MV-4-11 (cell line): ENCODE data around the gene MAGI2.

Experiments used
- DNase-seq: peaks from one replicate; lab custom pipeline; 2025; lab: John Stamatoyannopoulos, UW

The MAGI2 gene

DNA sequence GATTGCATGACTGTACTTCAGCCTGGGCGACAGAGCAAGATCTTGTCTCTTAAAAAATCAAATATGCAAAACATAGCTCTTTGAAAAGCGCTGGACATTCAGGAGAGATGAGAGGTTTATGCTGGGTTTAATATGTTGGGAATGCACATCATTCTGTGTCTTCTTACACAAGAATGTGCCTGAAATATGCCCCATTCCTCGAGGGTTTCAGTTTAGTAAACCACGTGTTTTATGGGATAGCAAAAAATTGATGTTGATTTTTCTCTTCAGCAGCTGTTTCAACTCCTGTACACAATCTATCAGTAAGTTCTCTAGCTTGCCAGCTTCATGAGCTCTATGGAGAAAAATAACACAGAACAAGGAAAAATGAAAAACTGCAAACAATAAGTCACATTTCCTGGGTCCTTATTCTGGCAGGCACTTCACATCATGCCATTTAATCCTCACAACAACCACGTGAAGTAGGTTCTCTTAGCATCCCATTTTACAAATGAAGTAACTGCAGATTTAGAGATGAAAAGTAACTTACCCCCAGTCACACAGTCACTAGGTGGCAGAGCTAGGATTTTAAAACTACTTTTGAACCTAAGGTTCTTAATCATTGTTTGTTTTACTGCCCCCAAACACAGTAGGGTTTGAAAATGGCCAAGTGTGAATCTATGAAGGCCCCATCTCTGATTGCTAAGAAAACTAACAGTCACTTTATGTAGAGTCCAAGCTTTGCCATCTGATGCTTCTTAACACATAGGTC, 1231.3 kb downstream of the MAGI2 start:
- DNase-seq = no peak

DNA sequence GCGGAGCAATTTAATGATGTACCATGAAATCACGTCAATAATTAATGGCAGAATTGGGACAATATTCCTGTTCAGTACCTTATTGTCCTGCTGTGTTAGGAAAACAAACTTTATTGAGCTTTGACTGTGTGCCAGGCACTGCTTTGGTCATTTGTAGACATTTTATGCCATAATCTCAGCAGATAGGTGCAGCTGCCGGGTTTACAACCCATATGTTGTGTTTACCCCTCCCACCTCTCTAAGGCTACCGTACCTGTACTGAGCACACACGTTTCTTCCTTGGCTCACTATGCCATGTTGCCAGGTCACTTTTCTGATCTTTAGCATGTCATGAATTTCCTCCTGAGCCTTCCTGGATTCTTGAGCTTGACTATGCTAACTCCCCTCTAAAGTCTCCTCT, 1232.7 kb downstream of the MAGI2 start:
- no peak for DNase-seq

DNA sequence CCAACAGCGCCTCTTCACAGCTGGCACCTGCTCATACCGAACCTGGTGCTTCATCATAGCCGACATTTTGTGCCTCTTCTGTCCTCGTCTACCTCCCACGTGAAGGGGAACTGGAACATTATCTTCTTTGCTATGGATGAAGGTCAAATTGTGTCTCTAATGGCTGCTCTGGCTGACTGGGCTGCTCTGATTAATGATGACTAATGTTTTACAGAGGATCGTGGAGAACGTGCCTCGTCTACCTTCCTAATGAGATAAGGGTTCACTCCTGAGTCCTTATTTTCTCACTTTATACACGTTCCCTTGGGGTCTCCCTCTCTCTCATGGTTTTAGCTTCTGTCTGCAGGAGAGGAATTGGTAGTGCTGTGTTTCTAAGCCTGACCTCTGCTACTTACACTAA, 1234.6 kb downstream of the MAGI2 start:
- no peak for DNase-seq

DNA sequence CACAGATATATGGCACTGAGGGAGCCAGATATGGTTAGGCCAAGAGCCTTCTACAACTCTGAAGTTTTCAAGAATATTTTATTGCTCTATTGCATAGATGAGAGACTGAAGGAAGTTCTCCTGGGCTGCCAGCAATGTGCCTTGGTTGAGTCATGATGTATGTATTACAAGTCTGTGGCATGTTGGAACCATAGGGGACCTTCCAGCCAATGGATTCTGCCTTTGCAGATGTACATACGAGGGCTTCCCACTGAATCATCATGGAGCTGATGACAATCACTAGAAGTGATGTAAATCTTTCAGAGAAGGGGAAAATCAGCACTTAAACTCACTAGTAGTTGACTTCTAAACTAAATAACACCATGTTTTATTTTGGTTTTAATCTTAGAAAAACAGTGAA, 1235.4 kb downstream of the MAGI2 start:
- no peak for DNase-seq

DNA sequence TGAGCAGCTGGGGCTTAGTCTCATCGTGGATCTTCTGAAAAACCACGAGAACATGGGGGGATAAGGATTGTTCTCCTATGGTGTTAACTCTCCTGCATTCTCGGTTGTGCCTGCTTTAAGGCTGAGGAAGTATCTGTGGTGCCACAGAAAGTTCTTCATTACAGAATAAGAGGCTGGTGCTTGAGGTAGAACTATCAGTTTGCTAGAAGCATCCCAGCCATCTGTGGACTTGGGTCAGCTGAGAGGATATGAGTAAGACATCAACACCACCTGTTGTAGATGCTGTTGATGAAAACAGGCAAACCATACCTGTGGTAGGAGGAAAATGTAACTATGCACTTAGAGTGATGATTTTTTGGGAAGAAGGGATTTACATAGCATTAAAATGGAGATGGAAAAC, 1238.3 kb downstream of the MAGI2 start:
- no peak for DNase-seq

DNA sequence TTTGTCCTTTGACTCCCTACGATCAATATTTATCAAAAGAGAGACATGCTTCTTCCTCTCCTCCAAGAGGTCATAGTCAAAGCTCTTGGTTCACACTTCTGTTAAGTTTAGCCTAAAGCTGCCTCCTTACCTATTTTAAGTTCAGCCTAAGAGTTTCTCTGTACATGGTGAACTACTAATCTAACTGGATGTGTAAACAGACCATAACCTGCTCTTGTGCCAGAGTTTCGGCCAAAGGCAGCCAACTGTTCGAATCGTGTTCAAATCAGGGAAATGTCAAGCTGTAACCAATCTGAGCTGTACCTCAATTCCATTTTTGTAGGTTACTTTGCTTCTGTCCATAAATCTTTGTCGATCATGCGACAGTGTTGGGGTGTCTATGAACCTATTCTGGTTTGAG, 1240.1 kb downstream of the MAGI2 start:
- no peak for DNase-seq

DNA sequence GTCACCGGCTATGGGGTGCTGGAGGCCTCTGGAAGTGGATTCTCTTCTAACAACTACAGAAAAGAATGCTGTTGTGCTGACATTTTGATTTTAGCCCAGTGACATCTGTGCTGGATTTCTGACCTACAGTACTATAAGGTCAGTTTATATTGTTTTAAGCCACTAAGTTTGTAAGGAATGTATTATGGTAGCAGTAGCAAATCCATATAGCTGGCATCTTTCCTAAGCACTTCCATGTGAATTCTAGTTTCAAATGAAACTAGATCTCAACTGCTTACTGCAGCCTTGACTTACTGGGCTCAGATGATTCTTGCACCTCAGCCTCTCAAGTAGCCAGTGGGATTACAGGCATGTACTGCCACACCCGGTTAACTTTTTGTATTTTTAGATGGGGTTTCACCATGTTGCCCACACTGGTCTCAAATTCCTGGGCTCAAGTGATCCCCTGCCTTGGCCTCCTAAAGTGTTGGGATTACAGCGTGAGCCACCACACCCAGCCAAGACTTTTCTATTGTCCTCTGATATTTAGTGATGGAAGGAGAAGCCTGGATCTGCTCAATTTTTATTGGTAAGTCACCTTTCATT, 1240.9 kb downstream of the MAGI2 start:
- no peak for DNase-seq

DNA sequence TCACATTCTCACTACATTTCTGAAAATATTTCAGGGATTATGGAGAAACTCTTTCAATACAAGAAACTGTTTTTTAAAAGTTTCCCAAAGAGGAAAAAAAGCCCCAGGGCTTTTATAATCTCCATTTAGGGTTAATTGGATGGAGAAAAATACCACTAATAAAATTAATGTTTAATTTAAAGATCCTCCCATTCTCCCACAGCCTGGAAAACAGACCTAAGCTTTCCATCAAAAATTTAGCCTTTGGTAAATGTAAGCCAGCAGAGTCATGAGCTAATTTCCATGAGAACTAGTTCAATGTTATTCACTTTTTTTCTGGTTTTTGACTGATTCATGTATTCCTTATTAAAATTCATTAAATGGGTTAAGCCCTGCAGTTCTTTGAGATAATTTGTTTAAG, 1246.2 kb downstream of the MAGI2 start:
- DNase-seq = no peak

DNA sequence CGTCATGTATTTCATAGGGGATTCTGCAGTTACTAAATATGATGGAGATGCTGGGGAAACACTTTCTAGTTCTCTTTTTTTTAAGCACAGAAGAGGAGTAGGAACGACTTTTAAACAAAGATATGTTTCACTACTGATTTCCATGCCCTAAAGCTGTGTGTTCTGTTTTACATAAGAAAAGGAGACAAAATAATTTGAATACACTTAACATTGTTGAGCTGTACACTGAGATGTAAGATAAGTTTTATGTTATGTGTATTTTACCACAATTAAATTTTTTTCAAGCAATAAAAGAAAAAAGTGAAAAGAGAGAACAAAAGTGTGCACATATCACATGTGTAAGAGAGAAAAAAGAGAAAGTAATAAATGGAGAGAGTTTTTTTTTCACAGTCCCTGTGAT, 1246.7 kb downstream of the MAGI2 start:
- no peak for DNase-seq

DNA sequence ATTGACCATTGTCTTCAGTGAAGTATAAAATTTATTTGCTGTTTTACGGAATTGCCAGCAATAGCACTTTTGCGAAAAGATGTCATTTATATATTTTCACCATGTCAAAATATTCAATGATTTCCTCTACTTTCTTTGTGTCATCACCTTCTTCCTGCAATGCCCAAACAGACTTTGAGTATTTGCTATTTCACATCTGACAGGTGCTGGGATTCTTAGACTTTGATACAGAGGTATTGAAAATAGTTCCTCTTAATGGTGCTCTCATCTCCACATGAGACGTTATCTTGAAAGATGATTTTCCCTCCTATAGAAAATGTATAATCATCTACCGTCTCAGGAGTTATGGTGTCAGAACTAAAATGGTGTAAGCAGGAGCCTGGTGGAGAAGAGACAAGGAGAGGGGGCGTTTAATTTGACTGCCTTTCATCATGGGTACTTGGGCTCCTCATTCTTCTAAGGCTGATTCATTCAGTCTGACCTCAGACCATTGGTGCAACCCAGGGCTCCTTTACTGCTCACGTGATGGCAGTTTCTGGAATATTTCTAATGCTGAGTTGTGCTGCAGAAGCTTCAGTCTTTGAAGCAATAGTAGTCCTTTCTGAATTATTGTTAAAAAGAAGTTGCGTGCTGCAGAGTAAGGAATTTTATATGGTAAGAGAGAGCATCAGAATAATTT, 1250.3 kb downstream of the MAGI2 start:
- no peak for DNase-seq

DNA sequence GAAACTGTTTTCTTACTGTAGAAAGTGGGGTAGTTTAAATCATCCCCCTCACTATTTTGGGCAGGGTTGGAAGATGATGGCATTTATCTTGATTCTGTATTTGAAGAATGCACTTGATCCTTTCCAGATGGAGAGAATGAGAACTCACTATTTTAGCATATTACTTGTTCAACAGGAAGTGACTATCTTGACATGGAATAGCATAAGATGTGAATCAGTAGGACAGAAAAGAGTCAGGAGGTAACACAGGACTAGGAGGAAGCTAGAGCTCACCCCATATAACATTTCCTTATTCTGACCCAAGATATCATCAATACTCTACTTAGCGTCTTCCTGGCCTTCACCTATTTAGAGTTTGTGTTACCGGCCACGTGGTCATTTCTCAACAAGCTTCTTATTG, 1254.7 kb downstream of the MAGI2 start:
- DNase-seq = no peak

DNA sequence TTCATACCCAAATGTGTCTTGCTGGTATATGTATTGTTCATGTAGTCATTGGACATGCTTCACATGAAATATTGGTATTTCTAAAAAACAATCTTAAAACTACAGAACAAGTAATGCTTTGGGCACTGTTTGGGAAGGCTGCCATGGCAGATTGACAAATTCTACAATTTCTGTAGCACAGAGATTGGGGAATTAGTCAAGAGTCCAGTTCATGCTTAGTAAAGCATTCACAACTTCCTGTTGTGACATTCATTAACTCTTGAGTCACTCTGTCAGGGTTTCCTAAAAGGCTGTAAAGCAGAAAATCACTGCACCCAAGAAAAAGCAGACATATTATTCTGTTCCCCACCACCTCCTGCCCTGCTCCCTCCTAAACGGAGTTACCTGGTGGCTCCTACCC, 1256.0 kb downstream of the MAGI2 start:
- DNase-seq = no peak

DNA sequence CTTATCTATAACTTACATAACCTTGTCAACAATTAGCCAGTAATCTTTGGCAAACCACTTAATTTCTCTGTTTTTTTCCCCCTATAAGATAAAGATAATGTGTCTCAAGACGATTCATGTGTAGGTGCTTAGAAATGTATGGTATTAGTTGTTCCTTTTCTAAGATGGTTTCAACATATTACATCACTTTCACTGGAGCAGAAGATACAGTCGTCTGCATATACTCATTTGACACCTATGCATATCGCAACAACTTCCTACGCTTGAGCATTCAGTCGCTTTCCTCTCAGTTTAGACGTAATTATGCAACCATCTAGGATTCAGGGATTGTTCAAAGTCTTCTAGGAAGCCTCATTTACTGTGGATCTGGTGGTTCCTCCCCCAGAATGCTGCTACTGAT, 1258.2 kb downstream of the MAGI2 start:
- DNase-seq = no peak

DNA sequence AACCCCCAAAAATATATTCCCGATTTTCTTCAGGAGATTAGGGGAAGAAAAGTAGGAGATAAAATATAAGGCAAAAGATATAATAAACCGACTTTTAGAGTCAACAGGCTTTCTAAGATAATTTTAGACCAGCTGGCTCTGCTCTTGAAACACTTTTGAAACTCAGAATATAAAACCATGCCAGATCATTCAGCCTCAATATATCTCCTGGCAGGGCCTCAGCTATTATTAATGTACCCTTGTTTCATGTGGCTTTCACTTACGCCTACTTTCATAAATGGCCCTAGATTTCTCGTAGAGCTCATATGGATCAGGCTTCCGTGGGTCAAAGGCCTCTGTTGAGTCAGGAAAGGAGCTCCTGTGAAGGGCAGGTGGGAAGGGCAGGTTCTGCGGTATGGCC, 1258.9 kb downstream of the MAGI2 start:
- no peak for DNase-seq

DNA sequence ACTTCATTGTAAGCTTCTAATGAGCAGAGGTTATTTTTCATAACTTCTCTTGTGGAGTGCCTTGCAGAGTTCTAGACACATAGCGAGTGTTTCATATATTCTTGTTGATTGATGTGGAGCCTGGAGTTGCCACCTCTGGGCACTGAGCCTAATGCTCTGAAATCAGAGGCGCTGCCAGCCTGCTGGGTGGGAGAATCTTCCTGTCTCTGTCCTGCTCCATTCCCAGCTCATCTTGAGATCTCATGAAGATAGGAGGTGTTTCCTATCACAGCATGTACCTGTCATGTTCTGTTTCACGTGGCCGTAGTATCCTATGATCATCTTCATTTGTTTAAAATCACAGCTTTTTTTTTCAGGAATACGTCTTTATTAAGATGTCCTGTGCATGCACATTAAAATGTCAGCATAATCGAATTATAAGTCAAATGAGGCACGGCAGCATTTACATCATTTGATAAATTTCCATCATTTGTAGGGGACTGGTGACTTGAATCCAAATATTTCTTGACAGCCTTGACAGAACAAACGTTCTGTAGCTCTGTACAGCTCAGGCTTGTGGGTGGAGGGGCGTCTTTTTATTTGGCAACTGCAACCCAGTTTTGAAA, 1261.9 kb downstream of the MAGI2 start:
- DNase-seq = no peak

DNA sequence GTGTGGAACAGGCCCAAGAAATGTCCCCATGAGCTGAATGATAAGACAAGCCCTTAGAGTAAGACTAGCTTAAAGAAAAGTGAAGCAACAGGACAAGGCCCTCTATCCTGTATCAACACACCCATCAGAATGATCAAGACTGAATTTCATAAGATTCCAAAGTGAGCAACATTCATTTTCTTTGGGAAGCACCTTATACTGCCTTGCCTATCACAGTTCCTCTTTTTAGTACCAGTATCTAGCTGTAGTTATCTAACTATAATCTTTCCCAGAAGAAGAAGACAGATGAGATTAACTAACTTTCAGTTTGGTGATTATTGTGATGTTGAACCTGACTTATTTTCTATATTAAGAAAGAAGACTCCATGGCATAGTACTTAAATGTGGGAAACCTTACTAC, 1263.7 kb downstream of the MAGI2 start:
- DNase-seq = no peak

DNA sequence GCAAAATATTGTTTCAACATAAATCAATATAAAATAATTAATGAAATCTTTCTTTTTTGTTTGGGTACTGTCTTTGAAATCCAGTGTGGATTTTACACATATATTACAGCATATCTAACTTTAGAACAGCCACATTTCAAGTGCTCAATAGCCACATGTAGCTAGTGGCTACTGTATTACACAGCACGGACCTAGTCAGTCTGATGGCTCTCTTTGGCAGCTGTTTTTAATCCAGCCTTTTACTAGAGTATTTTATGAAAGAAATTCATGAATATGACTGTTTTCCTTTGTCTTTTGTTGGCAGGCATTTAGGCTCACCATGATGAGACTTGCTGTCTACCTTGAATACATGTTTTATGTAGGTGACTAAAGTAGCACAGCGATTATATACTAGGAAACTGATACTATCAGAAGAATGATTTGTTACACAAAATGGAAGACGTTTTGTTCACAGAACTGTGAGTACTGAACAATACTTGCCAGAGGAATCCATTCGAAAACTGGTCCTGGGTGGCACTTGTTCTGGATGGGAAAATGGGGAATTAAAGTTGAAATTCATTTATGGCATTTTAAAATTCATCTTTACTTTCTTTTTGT, 1268.2 kb downstream of the MAGI2 start:
- no peak for DNase-seq

DNA sequence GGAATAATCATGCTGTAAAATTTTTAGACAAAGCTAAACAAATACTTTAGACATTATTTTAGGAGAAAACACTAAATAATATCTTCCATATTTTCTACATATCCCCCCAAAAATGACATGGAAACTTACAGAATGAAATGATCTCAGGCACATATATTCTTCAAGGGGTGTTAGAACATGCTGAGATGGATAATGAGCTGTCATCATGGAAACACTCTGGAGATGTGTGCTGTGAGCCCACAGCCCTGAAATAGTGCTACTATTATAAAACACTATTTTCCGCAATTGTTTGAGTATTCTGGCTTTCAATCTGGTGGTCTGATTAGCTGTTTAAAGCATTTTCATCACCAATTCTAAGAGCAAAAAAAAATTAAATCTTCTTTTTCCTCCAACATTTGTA, 1269.2 kb downstream of the MAGI2 start:
- DNase-seq = no peak

DNA sequence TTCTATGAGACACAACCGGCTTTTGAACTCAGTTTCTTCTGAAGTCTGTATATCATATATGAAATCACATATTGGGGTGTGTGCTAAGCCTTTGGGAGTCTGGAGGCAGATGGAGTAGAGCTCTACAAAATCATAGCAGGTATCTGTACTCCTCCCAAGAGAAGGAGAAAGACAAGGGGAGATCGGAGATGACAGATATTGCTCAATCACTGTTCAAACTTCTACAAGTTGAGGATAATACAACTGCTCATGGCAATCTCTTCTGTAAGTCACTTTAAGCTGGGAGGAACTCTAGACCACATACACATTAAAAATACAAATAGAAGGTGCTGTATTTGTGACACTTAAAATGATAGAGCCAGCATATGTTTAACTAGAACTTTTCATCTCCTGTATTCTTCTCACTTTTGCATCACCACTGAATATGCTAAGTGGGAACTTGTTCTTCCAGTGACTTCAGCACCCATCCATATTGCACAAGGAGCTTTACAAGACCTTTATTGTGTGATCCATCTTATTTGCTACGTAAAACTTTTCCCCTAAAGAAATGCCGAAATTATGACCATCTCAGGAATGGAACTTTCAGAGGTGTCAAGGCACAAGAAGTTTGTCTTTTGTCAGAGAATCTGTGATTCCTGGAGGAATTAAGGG, 1273.5 kb downstream of the MAGI2 start:
- DNase-seq = no peak

DNA sequence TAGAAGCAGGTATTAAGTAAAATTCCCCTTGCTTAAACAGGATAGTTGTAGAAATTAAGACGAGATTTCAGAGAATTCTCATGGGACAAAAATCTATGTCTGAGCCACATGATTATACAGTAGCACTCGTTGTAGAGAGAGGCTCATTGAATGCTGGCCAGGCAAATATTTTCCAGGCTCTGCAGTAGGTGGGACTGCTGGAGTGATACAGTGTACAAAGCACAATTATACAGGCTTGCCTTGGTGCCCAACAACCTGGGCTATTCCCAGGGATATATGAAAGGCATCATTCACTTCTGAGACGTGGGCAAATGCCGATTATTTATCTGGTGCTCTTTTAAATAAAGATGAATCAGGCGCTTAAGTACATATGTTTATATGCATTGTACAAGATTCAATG, 1274.3 kb downstream of the MAGI2 start:
- DNase-seq = no peak

DNA sequence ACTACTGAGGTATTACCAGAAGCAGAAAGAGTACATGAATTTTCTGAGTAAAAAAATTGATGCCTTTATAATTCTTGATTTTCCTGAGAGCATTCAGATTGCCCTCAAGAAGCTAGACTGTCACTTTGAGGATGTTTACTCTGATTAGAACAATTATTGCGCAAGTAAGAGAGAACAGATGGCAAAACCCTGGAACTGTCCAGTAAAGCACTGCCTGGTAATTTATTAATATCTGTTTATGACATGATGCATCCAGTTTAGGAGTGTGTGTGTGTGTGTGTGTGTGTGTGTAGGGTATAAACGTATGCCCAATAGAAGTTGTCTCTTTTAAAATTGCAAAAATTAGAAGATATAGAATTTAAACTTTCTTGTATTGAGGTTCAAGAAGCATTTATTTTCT, 1275.1 kb downstream of the MAGI2 start:
- DNase-seq = no peak

DNA sequence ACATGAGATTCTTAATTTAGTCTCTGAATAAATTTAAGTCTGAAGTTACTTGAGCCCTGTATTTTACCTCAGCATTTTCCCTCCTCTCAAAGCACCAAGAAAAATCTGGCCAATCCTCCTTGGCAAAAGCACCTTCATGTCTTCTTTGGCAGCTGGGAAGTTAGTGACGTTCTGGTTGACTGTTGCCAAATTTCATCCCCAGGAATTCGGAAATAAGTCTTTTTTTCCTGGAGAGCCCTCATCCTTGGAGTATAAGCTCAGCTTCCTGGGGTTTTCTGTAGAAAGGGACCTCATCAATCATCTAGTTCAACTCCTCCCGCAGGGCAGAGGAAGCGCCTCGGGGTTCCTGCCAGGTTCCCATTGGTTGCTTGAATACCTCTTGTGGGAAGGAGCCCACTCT, 1277.3 kb downstream of the MAGI2 start:
- DNase-seq = no peak
